NCI-H82 treated with DMSO at 0.1 percent for 48 hours (cell line): ENCODE results near the gene SH3BP5L.
"Not testable (repeated sequence)": the region's sequence is repeated elsewhere in the genome, so short reads cannot be mapped to it uniquely, and the experiment has no call there.

Source experiments
- DNase-seq: peaks from one replicate; lab custom pipeline; 2025; ENCODE audit not compliant: unreplicated experiment; lab: John Stamatoyannopoulos, UW

Gene SH3BP5L

DNA sequence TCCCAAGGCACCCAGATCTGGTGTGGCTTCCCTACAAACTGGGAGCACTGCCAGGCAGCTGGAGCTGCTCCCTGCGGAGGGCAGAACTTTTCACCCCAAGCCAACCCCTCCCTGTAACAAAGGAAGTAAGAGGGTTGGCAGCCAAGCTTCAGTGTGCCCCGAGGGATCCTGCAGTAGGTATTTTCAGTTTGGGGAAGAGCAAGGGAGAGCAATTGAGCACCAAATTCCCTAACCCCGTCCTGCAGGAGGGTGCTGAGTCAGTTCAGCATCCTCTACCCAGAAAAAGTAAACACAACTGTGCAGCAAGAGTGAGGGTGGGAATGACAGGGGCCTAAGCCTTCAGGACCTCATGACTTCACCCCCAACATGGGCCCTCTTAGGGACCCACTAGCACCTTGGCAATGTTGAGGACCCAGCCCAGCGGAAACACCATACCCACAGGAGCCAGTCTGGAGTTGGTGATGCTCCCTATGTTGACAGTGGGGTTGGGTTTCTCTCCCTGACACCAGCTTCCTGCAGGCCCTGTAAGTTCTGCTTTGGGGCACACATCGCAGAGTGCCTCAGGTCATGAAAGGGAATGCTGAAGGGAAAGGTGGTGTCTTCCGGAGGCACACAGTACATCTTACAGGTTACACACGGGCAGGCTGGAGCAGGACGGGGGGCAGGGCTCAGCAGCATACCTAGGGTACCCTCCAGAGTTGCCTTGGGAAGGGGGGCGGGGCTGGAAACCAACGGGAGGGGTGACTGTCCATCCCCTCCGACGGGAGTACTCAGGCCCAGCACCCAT is 14.8 kb downstream of the SH3BP5L start:
- no peak for DNase-seq

GRCh38 chr1:248810000-248810726 is 15.6 kb downstream of the SH3BP5L start:
- DNase-seq, result no peak

DNA sequence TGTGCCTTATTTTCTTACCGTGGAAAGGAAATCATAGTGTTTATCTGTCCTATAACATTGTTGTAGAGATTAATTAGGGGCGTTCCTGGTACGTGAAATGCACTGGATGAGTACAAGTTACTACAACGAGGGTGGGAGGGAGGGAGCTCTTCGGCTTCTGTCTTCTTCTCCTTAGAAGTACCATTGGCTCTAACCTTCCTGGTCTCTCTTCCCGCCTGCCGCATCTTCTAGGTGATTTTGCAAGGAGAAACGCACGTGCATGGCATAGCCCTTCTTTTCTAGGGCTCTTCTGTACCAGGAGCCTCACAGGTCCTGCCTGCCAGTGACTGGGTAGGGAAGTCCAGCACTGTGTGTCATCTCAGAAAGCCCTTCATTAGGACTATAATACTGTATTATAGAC is 16.8 kb downstream of the SH3BP5L start:
- DNase-seq, result no peak

DNA sequence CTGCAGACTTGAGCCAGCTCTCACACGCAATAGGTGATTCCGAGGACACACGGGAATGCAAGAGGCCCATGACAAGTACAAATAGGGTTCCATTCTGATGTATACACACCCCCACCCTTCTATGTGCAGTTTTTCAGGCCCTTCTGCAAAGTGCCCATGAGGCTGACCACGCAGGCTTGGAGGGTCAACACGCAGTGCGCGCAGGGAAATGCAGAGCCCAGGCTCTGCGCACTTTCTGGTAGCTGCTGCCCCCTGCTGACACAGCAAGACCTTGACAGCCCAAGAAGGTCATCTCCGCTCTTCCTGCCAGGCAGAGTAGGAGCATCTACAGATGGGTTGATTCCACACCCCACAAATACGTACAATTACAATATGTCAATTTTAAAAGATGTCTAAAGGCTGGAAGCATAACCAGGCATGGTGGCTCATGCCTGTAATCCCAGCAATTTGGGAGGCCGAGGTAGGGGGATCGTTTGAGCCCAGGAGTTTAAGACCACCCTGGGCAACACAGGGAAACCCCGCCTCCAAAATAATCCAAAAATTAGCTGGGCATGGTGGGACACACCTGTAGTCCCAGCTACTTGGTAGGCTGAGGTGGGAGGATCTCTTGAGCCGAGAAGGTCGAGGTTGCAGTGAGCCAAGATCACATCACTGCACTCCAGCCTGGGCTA is 18.5 kb downstream of the SH3BP5L start:
- no peak for DNase-seq

DNA sequence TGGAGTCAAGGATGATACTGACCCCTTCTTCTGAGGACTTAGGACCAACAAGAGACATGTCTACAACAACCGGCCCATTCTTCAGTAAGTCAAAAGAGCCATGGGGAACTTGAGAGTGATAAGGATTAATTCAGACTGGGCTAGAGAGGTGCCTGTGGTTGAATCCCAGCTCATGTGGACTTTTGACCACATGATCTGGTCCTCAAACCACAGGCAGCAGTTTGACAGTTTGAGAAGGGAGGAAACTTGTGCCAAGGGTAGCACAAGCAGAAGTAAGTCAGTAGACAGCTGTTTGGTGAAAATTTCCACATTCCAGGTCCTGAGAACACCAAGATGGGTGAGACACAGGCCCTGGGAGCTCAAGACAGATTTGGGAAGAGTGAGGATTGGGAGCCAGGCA is 19.8 kb downstream of the SH3BP5L start:
- DNase-seq, result no peak

DNA sequence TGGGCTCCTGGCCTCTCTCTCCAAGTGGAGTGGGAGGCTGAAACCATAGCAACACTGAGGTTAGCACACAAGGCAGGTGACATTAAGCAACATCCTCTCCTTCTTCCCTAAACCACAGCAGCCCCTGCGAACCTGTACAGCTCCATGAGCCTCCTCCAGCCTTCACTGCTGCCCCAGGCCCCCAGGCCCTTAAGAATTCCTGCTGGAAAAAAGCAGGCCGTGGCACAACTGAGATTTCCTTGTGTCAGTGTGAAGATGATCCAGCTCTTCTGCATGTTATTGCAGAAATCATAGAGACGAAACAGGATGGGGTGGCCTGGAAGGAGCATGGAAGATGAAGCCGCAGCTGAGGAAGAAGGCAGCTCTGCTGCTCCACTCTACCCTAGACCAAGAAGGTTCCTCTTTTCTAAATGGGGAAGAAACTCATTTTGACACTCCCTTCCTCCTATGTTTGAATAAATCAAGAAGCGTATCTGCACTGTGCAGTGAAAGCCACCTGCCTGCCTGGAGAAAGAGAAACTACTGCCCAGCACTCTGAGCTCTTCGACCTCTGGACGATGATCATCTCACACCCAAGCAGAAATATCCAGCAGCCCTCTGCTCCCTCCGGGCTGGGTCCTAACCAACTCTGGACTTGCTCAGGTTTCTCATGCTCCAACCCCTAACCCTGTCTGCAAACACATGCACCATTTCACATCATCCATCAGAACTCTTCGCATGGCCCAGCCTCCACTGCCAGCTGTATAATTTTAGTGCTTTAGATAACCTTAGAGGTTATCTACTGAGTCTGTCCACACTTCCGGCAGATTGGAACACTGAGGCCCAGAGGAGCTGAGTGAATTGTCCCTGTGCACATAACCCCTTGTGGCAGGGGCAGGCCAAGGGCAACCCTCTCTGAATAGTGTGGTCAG is 20.7 kb downstream of the SH3BP5L start:
- DNase-seq, result no peak

DNA sequence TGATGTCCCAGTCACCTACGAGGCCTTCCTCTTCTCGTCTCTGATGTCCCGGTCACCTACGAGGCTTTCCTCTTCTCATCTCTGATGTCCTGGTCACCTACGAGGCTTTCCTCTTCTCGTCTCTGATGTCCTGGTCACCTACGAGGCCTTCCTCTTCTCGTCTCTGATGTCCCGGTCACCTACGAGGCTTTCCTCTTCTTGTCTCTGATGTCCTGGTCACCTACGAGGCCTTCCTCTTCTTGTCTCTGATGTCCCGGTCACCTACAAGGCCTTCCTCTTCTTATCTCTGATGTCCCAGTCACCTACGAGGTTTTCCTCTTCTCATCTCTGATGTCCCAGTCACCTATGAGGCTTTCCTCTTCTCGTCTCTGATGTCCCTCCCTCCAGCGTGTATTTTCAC is 22.2 kb downstream of the SH3BP5L start:
- DNase-seq, result not testable (repeated sequence)

- DNase-seq, result no peak
These were observed 23.3 kb downstream of the SH3BP5L start for GRCh38 chr1:248802454-248802853.

GRCh38 chr1:248800459-248800858 is 25.3 kb downstream of the SH3BP5L start:
- DNase-seq, result no peak

- no peak for DNase-seq
These were observed 26.9 kb downstream of the SH3BP5L start for GRCh38 chr1:248798791-248799190.

- DNase-seq, result not testable (repeated sequence)
These were observed 31.1 kb downstream of the SH3BP5L start for GRCh38 chr1:248794663-248795062.

GRCh38 chr1:248793592-248793991 is 32.1 kb downstream of the SH3BP5L start:
- no peak for DNase-seq

DNA sequence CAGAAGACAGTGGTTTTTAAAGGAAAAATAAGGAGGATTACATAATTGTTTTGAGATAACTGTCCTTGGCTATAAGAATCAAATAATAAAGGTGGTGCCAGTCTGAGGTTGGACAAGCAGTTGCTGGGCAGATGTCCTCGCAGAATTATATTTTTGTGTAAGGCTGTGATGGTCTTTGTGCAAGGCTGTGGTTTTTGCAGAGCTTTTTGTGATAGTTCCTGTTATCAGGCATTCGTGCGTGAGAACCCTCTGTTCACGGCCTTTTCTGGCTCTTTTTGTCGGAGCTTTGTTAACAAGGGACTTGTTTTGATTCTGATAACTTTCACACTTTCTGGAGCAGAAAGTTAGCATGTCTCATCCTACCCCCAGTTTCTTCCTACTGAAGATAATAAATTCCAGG is 33.4 kb downstream of the SH3BP5L start:
- no peak for DNase-seq

DNA sequence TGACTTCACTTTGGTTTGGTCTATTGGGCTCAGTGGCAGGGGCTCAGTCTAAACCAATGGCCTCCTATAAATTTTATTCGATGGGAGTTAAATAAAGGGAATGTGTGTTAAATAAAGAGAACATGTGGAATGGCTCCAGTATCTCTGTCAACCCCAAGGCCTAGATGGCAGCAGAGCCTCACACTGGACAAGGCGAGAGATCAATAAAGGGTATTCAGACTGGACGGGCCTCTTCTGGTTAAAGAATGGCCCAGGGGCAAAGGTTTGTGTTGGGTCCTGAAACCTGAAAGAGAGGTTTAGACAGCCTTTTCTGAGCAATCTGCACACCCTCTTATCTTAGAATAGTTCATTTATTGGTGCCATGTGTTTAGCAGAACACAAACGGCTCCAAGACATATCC is 34.7 kb downstream of the SH3BP5L start:
- no peak for DNase-seq

- no peak for DNase-seq
These were observed 35.3 kb downstream of the SH3BP5L start for GRCh38 chr1:248790456-248790855.

- DNase-seq, result not testable (repeated sequence)
These were observed 36.4 kb downstream of the SH3BP5L start for GRCh38 chr1:248789337-248789736.

DNA sequence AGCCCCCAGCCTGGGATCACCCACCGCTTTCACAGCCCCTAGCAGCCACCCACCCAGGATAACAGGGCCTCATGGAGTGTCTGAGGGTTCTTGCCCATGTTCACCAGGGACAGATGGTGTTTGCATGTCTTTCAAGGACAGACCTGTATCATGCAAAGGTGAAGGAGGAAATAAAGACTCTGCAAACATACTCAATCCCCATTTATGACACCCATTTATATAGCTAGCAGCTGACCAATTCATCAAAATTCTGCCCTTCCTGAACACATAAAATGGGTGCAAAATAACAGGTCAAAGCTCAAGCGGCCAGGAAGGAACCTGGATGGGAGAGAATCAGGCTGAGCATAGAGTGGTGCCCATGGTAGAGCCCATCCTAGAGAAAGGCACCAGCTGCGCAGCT is 37.4 kb downstream of the SH3BP5L start:
- no peak for DNase-seq

DNA sequence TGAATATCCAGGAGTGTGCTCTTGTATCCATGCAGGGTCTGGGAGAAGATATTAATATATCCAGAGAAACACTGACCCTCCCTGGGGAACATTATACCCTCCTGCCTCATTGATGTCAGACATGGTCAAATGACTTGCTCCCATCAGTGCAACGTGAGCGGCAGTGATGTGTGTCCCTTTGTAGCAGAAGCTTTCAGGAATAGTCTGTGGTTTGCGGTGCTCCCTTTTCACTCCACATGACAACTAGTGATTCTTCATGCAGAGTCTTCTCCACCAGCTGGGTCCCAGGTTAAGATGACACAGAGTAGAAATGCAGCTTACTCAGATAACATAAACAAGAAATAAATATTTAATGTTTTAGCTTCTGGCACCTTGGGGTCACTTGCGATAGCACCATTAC is 38.3 kb downstream of the SH3BP5L start:
- no peak for DNase-seq

DNA sequence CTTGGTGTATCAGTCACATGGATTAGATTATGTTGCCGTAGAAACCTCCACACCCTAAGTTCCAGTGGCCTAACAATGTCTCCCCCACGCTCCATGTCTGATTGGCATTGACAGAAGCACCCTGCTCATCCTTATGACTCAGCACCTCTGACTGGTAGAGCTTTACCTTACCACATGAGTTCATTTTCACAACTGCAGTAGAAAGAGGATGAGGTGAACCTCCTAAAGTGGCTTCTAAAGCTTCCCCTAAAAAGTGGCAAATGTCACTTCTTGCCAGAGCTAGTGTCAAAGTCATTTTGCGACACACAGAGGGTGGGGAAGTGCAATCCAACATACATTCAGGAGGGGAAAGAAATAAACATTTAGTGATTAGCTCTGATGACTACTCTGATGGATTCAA is 39.6 kb downstream of the SH3BP5L start:
- DNase-seq, result no peak

DNA sequence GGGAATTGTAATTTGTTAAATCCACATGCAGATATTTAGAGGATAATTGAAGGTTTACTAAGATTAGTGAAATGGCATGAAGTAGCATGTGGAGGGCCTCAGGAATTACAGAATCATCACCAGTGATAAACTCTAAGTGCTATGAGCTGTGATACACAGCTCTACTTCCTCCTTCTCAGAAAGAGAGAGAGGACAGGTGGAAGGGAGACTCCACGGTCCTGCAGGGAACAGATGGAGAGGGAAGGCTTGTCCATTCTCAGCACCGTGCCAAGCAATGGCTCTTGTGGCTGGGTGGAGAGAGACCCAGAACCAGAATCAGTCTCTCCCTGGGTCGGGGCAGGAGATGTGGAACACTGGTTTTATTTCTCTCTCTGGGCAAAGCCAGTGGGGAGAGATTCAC is 42.3 kb downstream of the SH3BP5L start:
- DNase-seq, result no peak
